Measurements from ENCODE around the gene ATG16L2.
"Not testable (repeated sequence)": the region's sequence is repeated elsewhere in the genome, so short reads cannot be mapped to it uniquely, and the experiment has no call there.

Gene ATG16L2

DNA sequence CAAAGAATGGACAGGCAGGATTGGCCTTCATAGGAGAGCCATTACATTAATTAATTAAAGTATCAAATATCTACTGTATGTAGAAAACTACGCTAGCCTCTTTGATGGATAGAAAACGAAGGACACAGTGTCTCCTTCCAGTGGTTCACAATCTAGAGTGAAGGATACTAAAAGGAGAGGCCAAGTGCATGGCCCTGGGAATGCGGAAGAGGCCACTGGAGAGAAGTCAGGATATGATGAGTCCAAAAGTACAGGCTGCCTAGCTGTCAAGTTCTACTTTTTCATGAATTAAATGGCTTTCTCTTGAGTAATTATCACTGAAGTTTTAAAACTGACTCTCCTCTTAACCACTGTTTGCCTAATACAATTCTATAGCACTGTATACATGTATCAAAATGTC is 41.9 kb downstream of the ATG16L2 start:
- in situ Hi-C loops (cut with HindIII; ENCODE audit: low sequenced_read_pairs): no loop called here
- no peak for DNase-seq (ENCODE audit: low read depth)
- H3K4me3 ChIP-seq (ENCODE audit: low read depth, low read length): no peak overlapping the region
- TF ChIP-seq, protein P1, sequence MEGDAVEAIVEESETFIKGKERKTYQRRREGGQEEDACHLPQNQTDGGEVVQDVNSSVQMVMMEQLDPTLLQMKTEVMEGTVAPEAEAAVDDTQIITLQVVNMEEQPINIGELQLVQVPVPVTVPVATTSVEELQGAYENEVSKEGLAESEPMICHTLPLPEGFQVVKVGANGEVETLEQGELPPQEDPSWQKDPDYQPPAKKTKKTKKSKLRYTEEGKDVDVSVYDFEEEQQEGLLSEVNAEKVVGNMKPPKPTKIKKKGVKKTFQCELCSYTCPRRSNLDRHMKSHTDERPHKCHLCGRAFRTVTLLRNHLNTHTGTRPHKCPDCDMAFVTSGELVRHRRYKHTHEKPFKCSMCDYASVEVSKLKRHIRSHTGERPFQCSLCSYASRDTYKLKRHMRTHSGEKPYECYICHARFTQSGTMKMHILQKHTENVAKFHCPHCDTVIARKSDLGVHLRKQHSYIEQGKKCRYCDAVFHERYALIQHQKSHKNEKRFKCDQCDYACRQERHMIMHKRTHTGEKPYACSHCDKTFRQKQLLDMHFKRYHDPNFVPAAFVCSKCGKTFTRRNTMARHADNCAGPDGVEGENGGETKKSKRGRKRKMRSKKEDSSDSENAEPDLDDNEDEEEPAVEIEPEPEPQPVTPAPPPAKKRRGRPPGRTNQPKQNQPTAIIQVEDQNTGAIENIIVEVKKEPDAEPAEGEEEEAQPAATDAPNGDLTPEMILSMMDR (IDR thresholded peaks at IDR 0.05; ENCODE audit: low read depth, low read length, missing control alignments): no peak

DNA sequence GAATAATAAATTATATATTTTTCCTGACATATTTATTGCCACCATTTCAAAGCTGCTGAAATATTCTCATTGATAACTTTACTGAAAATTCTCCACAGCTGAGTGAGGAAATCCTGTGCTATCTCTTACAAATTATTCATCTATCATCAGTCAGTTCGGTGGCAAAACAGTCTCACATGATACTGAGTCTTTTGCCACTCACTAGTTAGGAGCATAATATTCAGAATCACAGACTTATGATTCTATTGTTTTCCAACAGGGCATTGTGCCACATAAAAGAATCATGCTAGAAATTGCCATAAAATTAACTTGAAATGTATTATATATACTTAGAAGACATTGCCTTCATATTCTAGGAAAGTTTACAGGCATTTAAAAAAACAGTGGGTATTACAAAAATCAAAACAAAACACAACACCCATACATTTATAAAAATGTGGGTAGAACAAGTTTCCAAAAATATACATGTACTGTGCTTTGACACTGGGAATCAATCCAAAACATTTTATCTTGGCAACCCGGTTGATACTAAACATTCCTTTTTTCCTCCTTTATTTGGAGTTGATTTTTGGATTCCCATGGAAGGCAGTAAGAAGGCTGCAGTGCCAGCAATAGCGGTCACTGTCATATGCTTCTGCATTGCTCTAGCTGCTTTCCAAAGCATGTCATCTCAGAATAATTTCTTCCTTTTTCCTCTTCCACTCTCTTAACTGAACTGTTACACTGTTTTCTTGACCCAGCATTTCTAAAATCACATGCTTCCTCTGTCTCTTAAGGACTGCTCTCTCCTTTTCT is 42.5 kb downstream of the ATG16L2 start:
- in situ Hi-C loops (cut with HindIII; ENCODE audit: low sequenced_read_pairs): no loop called here
- DNase-seq (ENCODE audit: low read depth): no peak
- TF ChIP-seq, protein P1 (IDR thresholded peaks at IDR 0.05; ENCODE audit: low read depth, low read length, missing control alignments): no peak
- H3K4me3 ChIP-seq (ENCODE audit: low read depth, low read length): no peak overlapping the region

- in situ Hi-C loops (cut with HindIII; ENCODE audit: low sequenced_read_pairs): not testable (repeated sequence)
Measured at GRCh38 chr11:72858267-72858666, 44.1 kb downstream of the ATG16L2 start.

GRCh38 chr11:72859126-72859525 is 44.9 kb downstream of the ATG16L2 start:
- in situ Hi-C loops (cut with HindIII; ENCODE audit: low sequenced_read_pairs): no loop called here
- H3K4me3 ChIP-seq (ENCODE audit: low read depth, low read length): no peak overlapping the region
- no peak for DNase-seq (ENCODE audit: low read depth)
- TF ChIP-seq, protein P1 (IDR thresholded peaks at IDR 0.05; ENCODE audit: low read depth, low read length, missing control alignments): no peak

More at GRCh38 chr11:72858267-72858666, 44.1 kb downstream of the ATG16L2 start:
- not testable (repeated sequence) for DNase-seq (ENCODE audit: low read depth); H3K4me3 ChIP-seq (ENCODE audit: low read depth, low read length)

GRCh38 chr11:72860010-72860409 is 45.8 kb downstream of the ATG16L2 start:
- H3K4me3 ChIP-seq (ENCODE audit: low read depth, low read length): no peak overlapping the region
- TF ChIP-seq, protein P1 (IDR thresholded peaks at IDR 0.05; ENCODE audit: low read depth, low read length, missing control alignments): no peak
- in situ Hi-C loops (cut with HindIII; ENCODE audit: low sequenced_read_pairs): no loop called here
- DNase-seq (ENCODE audit: low read depth): no peak

DNA sequence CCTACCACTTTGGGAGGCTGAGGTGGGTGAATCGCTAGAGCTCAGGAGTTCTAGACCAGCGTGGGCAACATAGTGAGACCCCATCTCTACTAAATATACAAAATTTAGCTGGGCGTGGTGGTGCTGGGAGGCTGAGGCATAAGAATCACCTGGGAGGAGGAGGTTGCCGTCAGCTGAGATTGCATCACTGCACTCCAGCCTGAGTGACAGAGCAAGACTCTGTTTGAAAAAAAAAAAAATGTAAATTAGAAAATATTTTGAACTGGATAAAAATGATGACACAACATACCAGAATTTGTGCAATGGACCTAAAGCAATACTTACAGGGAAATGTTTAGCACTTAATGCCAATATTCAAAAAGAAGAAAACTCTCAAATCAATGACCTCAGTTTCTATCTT is 46.4 kb downstream of the ATG16L2 start:
- TF ChIP-seq, protein P1 (IDR thresholded peaks at IDR 0.05; ENCODE audit: low read depth, low read length, missing control alignments): no peak
- in situ Hi-C loops (cut with HindIII; ENCODE audit: low sequenced_read_pairs): no loop called here
- no peak for DNase-seq (ENCODE audit: low read depth)
- H3K4me3 ChIP-seq (ENCODE audit: low read depth, low read length): no peak overlapping the region

DNA sequence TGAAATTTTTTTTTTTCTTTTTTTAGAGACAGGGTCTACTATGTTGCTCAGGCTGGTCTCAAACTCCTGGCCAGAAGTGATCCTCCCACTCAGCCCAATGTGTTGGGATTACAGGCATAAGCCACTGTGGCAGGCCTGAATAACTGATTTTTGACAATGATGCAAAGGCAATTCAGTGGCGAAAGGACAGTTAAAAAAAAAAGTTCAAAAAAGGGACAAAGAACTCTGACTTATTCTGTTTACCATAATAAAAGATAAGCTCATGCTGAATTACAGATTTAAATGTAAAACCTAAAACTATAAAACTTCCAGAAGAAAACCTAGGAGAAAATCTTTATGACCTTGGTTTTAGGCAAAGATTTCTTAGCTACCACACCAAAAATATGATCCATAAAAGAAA is 48.9 kb downstream of the ATG16L2 start:
- in situ Hi-C loops (cut with HindIII; ENCODE audit: low sequenced_read_pairs): no loop called here
- no peak for DNase-seq (ENCODE audit: low read depth)

More for the DNA sequence above, 48.9 kb downstream of the ATG16L2 start:
- TF ChIP-seq, protein P1 (IDR thresholded peaks at IDR 0.05; ENCODE audit: low read depth, low read length, missing control alignments): no peak
- no peak overlapping the region for H3K4me3 ChIP-seq (ENCODE audit: low read depth, low read length)
